Posterior cingulate gyrus (tissue), 11 donors: Measurements from ENCODE around the gene FKBP1B.
"Not testable (repeated sequence)": the region's sequence is repeated elsewhere in the genome, so short reads cannot be mapped to it uniquely, and the experiment has no call there.

ENCODE experiments used
- DNase-seq, 10 donors: peaks; one replicate each; pipeline versions ENCODE4 v3.0.0 to v3.0.0-alpha.2; 2020 to 2021; ENCODE audit warnings: mixed read lengths in 3 of 10
- intact Hi-C: fragments of 100-400 bp; cut with DNase I; formaldehyde crosslinking; loops from one replicate; pipeline ENCODE4 v1.15.1; 2023

FKBP1B gene

GRCh38 chr2:24086241-24086640 lies 36.7 kb downstream of the FKBP1B start:
- no peak for DNase-seq
- intact Hi-C loops = no loop called here

- intact Hi-C loops = no loop called here
- no peak for DNase-seq
Measured at GRCh38 chr2:24087032-24087431, 37.5 kb downstream of the FKBP1B start.

- no peak for DNase-seq
- intact Hi-C loops = no loop called here
Measured at GRCh38 chr2:24088821-24089359, 39.3 kb downstream of the FKBP1B start.

- DNase-seq, intact Hi-C loops: not testable (repeated sequence)
Measured at GRCh38 chr2:24093270-24093669, 43.7 kb downstream of the FKBP1B start.

GRCh38 chr2:24095171-24095677 lies 45.7 kb downstream of the FKBP1B start:
- intact Hi-C loops = not testable (repeated sequence)
- DNase-seq = peak in 1 of 10 donors; percentile 57

GRCh38 chr2:24100732-24101131 lies 51.2 kb downstream of the FKBP1B start:
- DNase-seq, intact Hi-C loops: not testable (repeated sequence)

- intact Hi-C loops = no loop called here
Measured at GRCh38 chr2:24101992-24102391, 52.5 kb downstream of the FKBP1B start.

GRCh38 chr2:24102677-24103076 lies 53.1 kb downstream of the FKBP1B start:
- DNase-seq = no peak
- intact Hi-C loops = no loop called here

More at GRCh38 chr2:24101992-24102391, 52.5 kb downstream of the FKBP1B start:
- DNase-seq = no peak

GRCh38 chr2:24104110-24104650 lies 54.6 kb downstream of the FKBP1B start:
- intact Hi-C loops = no loop called here
- no peak for DNase-seq

- intact Hi-C loops = no loop called here
- no peak for DNase-seq
Measured at GRCh38 chr2:24104906-24105305, 55.4 kb downstream of the FKBP1B start.

- no peak for DNase-seq
- intact Hi-C loops = no loop called here
Measured at GRCh38 chr2:24105816-24106215, 56.3 kb downstream of the FKBP1B start.

- intact Hi-C loops = no loop called here
- no peak for DNase-seq
Measured at GRCh38 chr2:24106786-24107185, 57.2 kb downstream of the FKBP1B start.

GRCh38 chr2:24107336-24107735 lies 57.8 kb downstream of the FKBP1B start:
- intact Hi-C loops = no loop called here
- DNase-seq = no peak

- DNase-seq, intact Hi-C loops: not testable (repeated sequence)
Measured at GRCh38 chr2:24109431-24109830, 59.9 kb downstream of the FKBP1B start.

GRCh38 chr2:24110660-24111303 lies 61.2 kb downstream of the FKBP1B start:
- intact Hi-C loops = no loop called here
- no peak for DNase-seq

- intact Hi-C loops = no loop called here
- no peak for DNase-seq
Measured at GRCh38 chr2:24111407-24111901, 61.9 kb downstream of the FKBP1B start.
